Activated CD4-positive, alpha-beta T cell treated with anti-CD3 and anti-CD28 coated beads, Interleukin-2, amount 10 ng/mL, durations not matched to agents 24 days and 14 days (primary cell): ENCODE results near the gene SELL. TPM values are rescaled to one million over a fixed set of nuclear protein-coding genes. Genes with fewer than 3 reads are reported as not detected.
"Not testable (repeated sequence)": the region's sequence is repeated elsewhere in the genome, so short reads cannot be mapped to it uniquely, and the experiment has no call there.

ENCODE experiments used
- DNase-seq: peaks from one replicate; pipeline ENCODE4 v3.0.0; 2022
- H3K27ac Mint-ChIP-seq: one replicate; pipeline ENCODE4 v1.8.0; 2022; ENCODE audit warnings: mild to moderate bottlenecking, mixed read lengths
- H3K27me3 Mint-ChIP-seq: one replicate; pipeline ENCODE4 v1.8.0; 2022; ENCODE audit warnings: mixed read lengths
- H3K36me3 Mint-ChIP-seq: one replicate; pipeline ENCODE4 v1.8.0; 2022; ENCODE audit warnings: low read depth, mild to moderate bottlenecking, mixed read lengths
- H3K4me1 Mint-ChIP-seq: one replicate; pipeline ENCODE4 v1.8.0; 2021; ENCODE audit warnings: mixed read lengths
- H3K4me3 Mint-ChIP-seq: one replicate; pipeline ENCODE4 v1.8.0; 2022; ENCODE audit warnings: mild to moderate bottlenecking, moderate library complexity, mixed read lengths
- H3K9me3 Mint-ChIP-seq: one replicate; pipeline ENCODE4 v1.8.0; 2021; ENCODE audit warnings: mixed read lengths
- intact Hi-C: fragments of 100-400 bp; cut with micrococcal nuclease; formaldehyde crosslinking; loops from one replicate; pipeline ENCODE4 v1.15.1; 2023
- total RNA-seq: library from RNA; stranded (reverse); gene quantifications from 2 replicates; pipeline ENCODE4 v1.2.3, GENCODE V29; 2022

Gene SELL
- total RNA-seq, 1 donor from 2014 or later = 82.3 TPM

DNA sequence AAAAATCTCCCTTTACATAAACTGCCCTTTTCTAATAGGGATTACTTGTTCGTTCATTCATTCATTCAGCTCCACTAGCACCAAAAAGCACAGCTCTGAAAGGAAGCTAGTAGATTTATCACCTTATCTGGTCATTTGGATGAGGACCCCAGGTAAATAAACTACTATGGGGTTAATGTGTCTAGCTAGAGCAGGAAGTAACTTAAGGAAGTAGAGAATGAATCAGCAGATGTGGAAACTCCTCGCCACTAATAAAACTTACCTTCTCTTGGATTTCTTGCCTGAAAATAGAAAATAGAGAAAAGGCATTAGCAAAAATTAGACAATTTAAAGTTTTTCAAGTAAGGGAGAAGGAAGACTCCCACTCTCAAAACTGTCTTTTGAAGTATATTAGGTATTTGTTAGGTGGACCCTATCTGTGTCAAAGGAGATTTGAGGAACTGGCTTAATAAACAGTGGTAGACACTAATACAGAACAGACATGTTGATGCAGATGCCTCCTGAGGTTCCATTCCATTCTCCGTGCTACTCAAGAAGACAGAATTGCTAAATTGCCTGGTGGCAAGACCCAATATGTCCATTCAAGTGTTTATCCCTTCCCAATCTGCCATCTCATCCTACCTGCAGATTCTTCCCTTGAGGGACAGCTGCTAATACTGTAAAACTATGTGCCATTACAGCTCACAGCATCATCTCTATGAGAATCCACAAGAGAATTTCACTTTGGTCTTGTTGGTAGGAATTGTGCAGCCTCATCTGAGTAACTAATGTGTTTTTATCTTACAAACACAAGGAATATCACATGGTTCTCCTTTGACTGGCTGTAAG is 14.9 kb downstream of the SELL start:
- H3K4me3 Mint-ChIP-seq = peak overlapping the region; percentile 52
- H3K4me1 Mint-ChIP-seq = peaks cover 82% of the 10 kb centered on the region
- H3K27ac Mint-ChIP-seq = peak overlapping the region; percentile 73
- peaks cover 51% of the 10 kb centered on the region for H3K36me3 Mint-ChIP-seq
- intact Hi-C loops = loop anchor here (1.0 to 10.0 kb wide), 3 partner anchors 12 to 592 kb away; partner anchors contain the start of genes ATP1B1 and KIFAP3
- DNase-seq = no peak
- H3K27me3 Mint-ChIP-seq = no peaks in the 10 kb centered on the region
- H3K9me3 Mint-ChIP-seq = peaks cover 4% of the 10 kb centered on the region

DNA sequence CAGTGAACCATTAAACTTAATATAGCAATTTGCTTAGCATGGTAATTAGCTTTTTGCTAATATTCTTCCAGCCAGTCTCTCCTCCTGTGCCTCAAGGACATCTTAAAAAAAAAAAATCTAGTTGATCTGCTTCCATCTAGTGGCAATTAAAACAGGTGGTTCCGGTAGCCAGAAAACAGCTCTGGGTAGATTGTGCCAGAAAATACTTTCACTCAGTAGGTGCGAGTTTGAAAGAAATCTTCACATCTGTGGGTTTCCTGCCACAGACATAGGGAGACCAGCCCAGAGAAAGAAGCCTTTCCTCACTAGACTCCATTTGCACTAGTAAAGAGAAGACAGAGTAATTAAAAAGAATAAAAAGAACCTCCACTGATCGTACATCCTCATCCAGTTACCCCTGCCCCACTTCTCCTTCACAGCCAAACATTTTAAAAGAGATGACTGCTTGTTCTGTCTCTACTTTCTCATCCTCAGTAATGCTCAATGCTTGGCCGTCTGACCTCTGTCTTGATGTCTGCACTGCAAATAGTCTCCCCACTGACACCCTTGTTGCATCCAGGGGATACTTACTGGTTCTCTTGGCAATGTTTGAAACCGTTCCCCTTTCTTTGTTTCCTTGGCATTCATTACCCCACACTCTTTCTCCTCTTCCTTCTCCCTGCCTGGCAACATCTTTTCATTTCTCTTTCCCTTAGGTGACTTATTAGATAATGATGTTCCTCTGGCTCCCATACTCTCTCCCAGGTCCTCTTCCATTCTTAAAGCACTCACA is 16.9 kb downstream of the SELL start:
- Mint-ChIP-seq H3K36me3 (peaks cover 49% of the 10 kb centered on the region), H3K4me3 (peak overlapping the region; percentile 26)
- intact Hi-C loops = loop anchor here (1.0 to 10.0 kb wide), 5 partner anchors 105 to 590 kb away; partner anchors contain the start of genes ATP1B1, BLZF1, KIFAP3 and NME7

GRCh38 chr1:169692756-169693460 is 18.5 kb downstream of the SELL start:
- Mint-ChIP-seq H3K27ac (peak overlapping the region; percentile 79), H3K4me1 (peaks cover 76% of the 10 kb centered on the region), H3K27me3 (no peaks in the 10 kb centered on the region), H3K4me3 (peak overlapping the region; percentile 58), H3K36me3 (peaks cover 39% of the 10 kb centered on the region), H3K9me3 (no peaks in the 10 kb centered on the region)
- intact Hi-C loops = loop anchor here (1.0 to 10.0 kb wide), 8 partner anchors 13 to 588 kb away; partner anchors contain the start of genes ATP1B1, BLZF1, KIFAP3 and METTL18
- peak; percentile 87 for DNase-seq

More for the DNA sequence above, 16.9 kb downstream of the SELL start:
- H3K9me3 Mint-ChIP-seq = no peaks in the 10 kb centered on the region
- peak; percentile 88 for DNase-seq
- no peaks in the 10 kb centered on the region for H3K27me3 Mint-ChIP-seq
- peaks cover 84% of the 10 kb centered on the region for H3K4me1 Mint-ChIP-seq
- H3K27ac Mint-ChIP-seq = peak overlapping the region; percentile 79

GRCh38 chr1:169690489-169690888 is 20.9 kb downstream of the SELL start:
- H3K36me3 Mint-ChIP-seq = peaks cover 29% of the 10 kb centered on the region
- peak overlapping the region; percentile 93 for H3K27ac Mint-ChIP-seq

GRCh38 chr1:169689395-169689794 is 22.0 kb downstream of the SELL start:
- Mint-ChIP-seq H3K9me3 (no peaks in the 10 kb centered on the region), H3K4me3 (peak overlapping the region; percentile 16), H3K36me3 (peaks cover 18% of the 10 kb centered on the region), H3K27ac (peak overlapping the region; percentile 21), H3K4me1 (peaks cover 49% of the 10 kb centered on the region), H3K27me3 (no peaks in the 10 kb centered on the region)
- no peak for DNase-seq
- intact Hi-C loops = loop anchor here (1.0 kb wide), 1 partner anchor 8 kb away; no protein-coding TSS in a partner anchor

More at GRCh38 chr1:169690489-169690888, 20.9 kb downstream of the SELL start:
- Mint-ChIP-seq H3K4me1 (peaks cover 60% of the 10 kb centered on the region), H3K27me3 (no peaks in the 10 kb centered on the region), H3K9me3 (no peaks in the 10 kb centered on the region), H3K4me3 (peak overlapping the region; percentile 46)
- DNase-seq = no peak
- intact Hi-C loops = loop anchor here (5.0 to 10.0 kb wide), 4 partner anchors 202 to 586 kb away; partner anchors contain the start of genes ATP1B1, BLZF1, KIFAP3 and NME7

DNA sequence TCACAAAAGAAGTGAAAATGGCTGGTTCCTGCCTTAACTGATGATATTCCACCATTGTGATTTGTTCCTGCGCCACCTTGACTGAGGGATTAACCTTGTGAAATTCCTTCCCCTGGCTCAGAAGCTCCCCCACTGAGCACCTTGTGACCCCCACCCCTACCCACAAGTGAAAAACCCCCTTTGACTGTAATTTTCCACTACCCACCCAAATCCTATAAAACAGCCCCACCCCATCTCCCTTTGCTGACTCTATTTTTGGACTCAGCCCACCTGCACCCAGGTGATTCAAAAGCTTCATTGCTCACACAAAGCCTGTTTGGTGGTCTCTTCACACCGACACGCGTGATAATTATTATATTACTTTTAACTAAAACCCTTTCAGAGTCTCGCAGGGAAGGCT is 23.0 kb downstream of the SELL start:
- H3K9me3 Mint-ChIP-seq, intact Hi-C loops, DNase-seq, H3K4me3 Mint-ChIP-seq, H3K27ac Mint-ChIP-seq, H3K27me3 Mint-ChIP-seq: not testable (repeated sequence)
- peaks cover 39% of the 10 kb centered on the region for H3K4me1 Mint-ChIP-seq
- peaks cover 18% of the 10 kb centered on the region for H3K36me3 Mint-ChIP-seq

DNA sequence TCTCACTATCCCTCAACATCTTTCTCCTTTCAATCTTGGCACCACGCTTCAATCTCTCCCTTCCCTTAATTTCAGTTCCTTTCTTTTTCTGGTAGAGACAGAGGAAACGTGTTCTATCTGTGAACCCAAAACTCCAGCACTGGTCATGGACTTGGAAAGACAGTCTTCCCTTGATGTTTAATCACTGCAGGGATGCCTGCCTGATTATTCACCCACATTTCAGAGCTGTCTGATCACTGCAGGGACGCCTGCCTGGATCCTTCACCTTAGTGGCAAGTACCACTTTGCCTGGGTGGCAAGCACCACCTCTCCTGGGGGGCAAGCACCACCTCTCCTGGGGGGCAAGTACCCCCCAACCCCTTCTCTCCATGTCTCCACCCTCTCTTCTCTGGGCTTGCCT is 27.8 kb downstream of the SELL start:
- no peak overlapping the region for H3K27ac Mint-ChIP-seq
- no peaks in the 10 kb centered on the region for H3K9me3 Mint-ChIP-seq
- peaks cover 2% of the 10 kb centered on the region for H3K36me3 Mint-ChIP-seq
- no peaks in the 10 kb centered on the region for H3K27me3 Mint-ChIP-seq
- peaks cover 34% of the 10 kb centered on the region for H3K4me1 Mint-ChIP-seq
- DNase-seq = peak; percentile 55
- intact Hi-C loops = no loop called here
- H3K4me3 Mint-ChIP-seq = no peak overlapping the region

DNA sequence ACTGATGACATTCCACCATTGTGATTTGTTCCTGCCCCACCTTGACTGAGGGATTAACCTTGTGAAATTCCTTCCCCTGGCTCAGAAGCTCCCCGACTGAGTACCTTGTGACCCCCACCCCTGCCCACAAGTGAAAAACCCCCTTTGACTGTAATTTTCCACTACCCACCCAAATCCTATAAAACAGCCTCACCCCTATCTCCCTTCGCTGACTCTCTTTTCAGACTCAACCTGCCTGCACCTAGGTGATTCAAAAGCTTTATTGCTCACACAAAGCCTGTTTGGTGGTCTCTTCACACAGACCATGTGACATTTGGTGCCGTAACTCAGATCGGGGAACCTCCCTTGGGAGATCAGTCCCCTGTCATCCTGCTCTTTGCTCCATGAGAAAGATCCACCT is 28.3 kb downstream of the SELL start:
- H3K4me3 Mint-ChIP-seq, intact Hi-C loops, H3K27me3 Mint-ChIP-seq, H3K9me3 Mint-ChIP-seq, H3K36me3 Mint-ChIP-seq, H3K27ac Mint-ChIP-seq, DNase-seq: not testable (repeated sequence)
- peaks cover 34% of the 10 kb centered on the region for H3K4me1 Mint-ChIP-seq

DNA sequence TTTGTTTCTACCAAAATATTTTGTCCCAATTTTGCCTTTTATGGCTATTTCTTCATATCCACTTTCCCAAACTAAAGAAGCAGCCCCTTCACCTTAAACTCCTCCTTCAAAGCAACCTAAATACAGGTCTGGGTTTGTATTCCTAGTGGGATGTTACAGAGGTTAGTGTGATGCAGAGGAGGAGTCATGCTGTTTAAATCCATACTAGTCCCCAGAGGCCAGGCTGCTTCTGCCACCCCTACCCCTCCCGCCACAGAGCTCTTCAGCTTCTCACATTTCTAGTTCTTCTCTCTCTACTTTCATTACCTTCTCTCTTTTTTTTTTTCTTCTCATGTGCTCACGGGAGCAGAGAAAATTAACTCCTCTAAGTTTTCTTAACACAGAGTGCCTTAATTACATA is 29.3 kb downstream of the SELL start:
- Mint-ChIP-seq H3K27ac (peak overlapping the region; percentile 74), H3K4me3 (peak overlapping the region; percentile 1), H3K9me3 (no peaks in the 10 kb centered on the region), H3K36me3 (peaks cover 2% of the 10 kb centered on the region), H3K4me1 (peaks cover 35% of the 10 kb centered on the region), H3K27me3 (no peaks in the 10 kb centered on the region)
- intact Hi-C loops = no loop called here
- DNase-seq = no peak

- Mint-ChIP-seq H3K4me3 (peak overlapping the region; percentile 52), H3K9me3 (no peaks in the 10 kb centered on the region), H3K27ac (peak overlapping the region; percentile 81), H3K4me1 (peaks cover 43% of the 10 kb centered on the region), H3K27me3 (no peaks in the 10 kb centered on the region), H3K36me3 (peaks cover 2% of the 10 kb centered on the region)
- intact Hi-C loops = loop anchor here (1.0 kb wide), 1 partner anchor 8 kb away; no protein-coding TSS in a partner anchor
- DNase-seq = no peak
Observed at GRCh38 chr1:169681140-169681539, 30.3 kb downstream of the SELL start.

DNA sequence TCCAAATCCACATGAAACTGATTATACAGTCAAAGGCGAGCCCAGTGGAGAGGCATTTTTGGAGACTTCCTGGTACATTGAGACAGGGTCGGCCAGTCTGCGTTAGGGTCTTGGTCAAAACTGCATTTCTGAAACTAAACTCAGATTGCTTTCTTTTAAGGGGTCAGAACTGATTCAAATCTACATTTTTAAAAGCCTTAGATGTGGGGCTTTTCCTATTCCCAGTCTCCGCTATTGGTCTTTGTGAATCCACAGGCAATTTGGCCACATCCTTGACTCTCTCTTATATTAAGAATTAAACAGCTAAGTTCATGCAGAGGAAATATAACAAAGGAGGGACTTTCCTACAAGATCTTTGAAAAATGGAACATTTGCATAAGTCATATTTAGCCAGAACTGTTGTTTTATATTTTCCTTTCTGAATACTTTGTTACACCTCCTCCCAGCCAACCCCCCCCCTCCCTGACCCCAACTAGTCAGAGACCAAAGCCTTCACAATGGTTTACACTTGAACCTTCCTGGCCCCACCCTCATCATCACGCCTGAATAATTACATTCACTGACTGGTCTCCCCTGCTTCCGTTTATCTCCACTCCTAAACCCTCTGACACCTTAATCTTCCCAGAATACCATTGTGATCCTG is 30.9 kb downstream of the SELL start:
- Mint-ChIP-seq H3K9me3 (no peaks in the 10 kb centered on the region), H3K27ac (peak overlapping the region; percentile 81), H3K4me1 (peaks cover 48% of the 10 kb centered on the region), H3K27me3 (no peaks in the 10 kb centered on the region), H3K4me3 (peak overlapping the region; percentile 52), H3K36me3 (peaks cover 2% of the 10 kb centered on the region)
- intact Hi-C loops = loop anchor here (1.0 kb wide), 3 partner anchors 9 to 95 kb away; no protein-coding TSS in a partner anchor
- no peak for DNase-seq

DNA sequence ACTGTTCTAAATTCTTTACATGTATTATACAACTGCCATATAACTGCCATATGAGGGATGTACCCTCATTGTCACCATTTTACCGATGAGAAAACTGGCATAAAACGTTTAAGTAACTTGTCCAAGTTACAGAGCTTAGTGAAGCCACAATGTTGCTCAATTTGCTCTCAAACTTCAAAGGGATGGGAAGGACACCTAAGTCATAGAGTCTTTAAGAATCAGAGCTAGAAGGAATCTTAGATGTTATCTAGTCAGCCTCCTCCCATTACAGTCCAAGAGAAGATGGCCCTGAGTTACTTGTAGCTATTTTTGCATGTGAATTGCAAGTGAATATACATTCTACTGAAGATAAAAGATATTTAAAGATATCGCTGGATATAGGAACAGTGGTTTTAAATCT is 31.7 kb downstream of the SELL start:
- peak overlapping the region; percentile 56 for H3K27ac Mint-ChIP-seq
- H3K9me3 Mint-ChIP-seq = no peaks in the 10 kb centered on the region
- H3K27me3 Mint-ChIP-seq = no peaks in the 10 kb centered on the region
- no peak for DNase-seq
- H3K4me1 Mint-ChIP-seq = peaks cover 48% of the 10 kb centered on the region
- peaks cover 2% of the 10 kb centered on the region for H3K36me3 Mint-ChIP-seq
- intact Hi-C loops = loop anchor here (1.0 kb wide), 2 partner anchors 14 to 94 kb away; no protein-coding TSS in a partner anchor
- no peak overlapping the region for H3K4me3 Mint-ChIP-seq

- intact Hi-C loops = no loop called here
- no peak overlapping the region for H3K27ac Mint-ChIP-seq
- H3K27me3 Mint-ChIP-seq = no peaks in the 10 kb centered on the region
- peaks cover 7% of the 10 kb centered on the region for H3K9me3 Mint-ChIP-seq
- H3K36me3 Mint-ChIP-seq = peaks cover 3% of the 10 kb centered on the region
- H3K4me3 Mint-ChIP-seq = no peak overlapping the region
- peak; percentile 43 for DNase-seq
- peaks cover 36% of the 10 kb centered on the region for H3K4me1 Mint-ChIP-seq
Observed at GRCh38 chr1:169676001-169676400, 35.4 kb downstream of the SELL start.
